AG04450 (cell line): ENCODE data around the gene ARHGAP44. TPM values are rescaled to one million over a fixed set of nuclear protein-coding genes. Genes with fewer than 3 reads are reported as not detected.

Experiments
- CTCF ChIA-PET: fragments of 300-600, 350-600 bp; formaldehyde crosslinking; extraction: SDS; loops from one replicate; lab custom pipeline; 2022; ENCODE audit warnings: antibody characterized with exemption, inconsistent platforms; lab: Charles Lee
- POLR2A ChIA-PET: fragments of 350-600 bp; formaldehyde crosslinking; extraction: SDS; loops from one replicate; lab custom pipeline; 2021; ENCODE audit warnings: antibody characterized with exemption, inconsistent platforms; lab: Yijun Ruan, JAX
- DNase-seq: peaks from one replicate; pipeline ENCODE4 v3.0.0-alpha.2; 2011; ENCODE audit warnings: low read depth, low spot score
- H3K27ac ChIP-seq: one replicate; pipeline ENCODE4 v1.5.1; 2012; ENCODE audit warnings: low read depth, low read length, control low read depth
- H3K27me3 ChIP-seq: one replicate; pipeline ENCODE4 v1.6.0; 2012; ENCODE audit warnings: low read length; ENCODE audit not compliant: control insufficient read depth, insufficient read depth
- H3K4me3 ChIP-seq: 2 replicates; pipeline ENCODE4 v1.5.1; 2011; ENCODE audit warnings: mild to moderate bottlenecking, low read depth, low read length, control low read depth
- H3K9me3 ChIP-seq: 2 replicates; pipeline ENCODE4 v1.5.1; 2012; ENCODE audit warnings: low read length; ENCODE audit not compliant: control insufficient read depth, insufficient read depth
- CTCF ChIP-seq: IDR thresholded peaks from 2 replicates; pipeline ENCODE4 v1.5.1; 2011; ENCODE audit warnings: low read depth, low read length, control low read depth, inconsistent platforms
- polyA plus RNA-seq: library from polyadenylated mRNA; depleted of rRNA; stranded (reverse); fragments of >200 nt; gene quantifications from 2 replicates; pipeline ENCODE4 v1.2.3, GENCODE V29; 2011

ARHGAP44 gene
- polyA plus RNA-seq, 1 experiment = 1.3 TPM

GRCh38 chr17:12947047-12947446 lies 157.7 kb downstream of the ARHGAP44 start:
- ChIA-PET CTCF (no interaction called here), POLR2A (no interaction called here)
- Histone ChIP-seq H3K27ac (no peak overlapping the region), H3K4me3 (no peak overlapping the region), H3K9me3 (no peaks in the 10 kb centered on the region), H3K27me3 (no peaks in the 10 kb centered on the region)
- no peak for DNase-seq
- no peak for TF ChIP-seq CTCF

GRCh38 chr17:12952012-12952411 lies 162.7 kb downstream of the ARHGAP44 start:
- H3K27me3 ChIP-seq = no peaks in the 10 kb centered on the region
- CTCF ChIA-PET = no interaction called here
- DNase-seq = no peak
- H3K27ac ChIP-seq = no peak overlapping the region
- H3K9me3 ChIP-seq = no peaks in the 10 kb centered on the region; the same call in 1 of the 2 replicates
- POLR2A ChIA-PET = no interaction called here
- H3K4me3 ChIP-seq = no peak overlapping the region
- TF ChIP-seq CTCF = no peak

- Histone ChIP-seq H3K4me3 (no peak overlapping the region), H3K27ac (no peak overlapping the region), H3K27me3 (no peaks in the 10 kb centered on the region), H3K9me3 (no peaks in the 10 kb centered on the region; the same call in 1 of the 2 replicates)
- ChIA-PET CTCF (no interaction called here), POLR2A (no interaction called here)
- no peak for DNase-seq
- no peak for TF ChIP-seq CTCF
These were observed 163.9 kb downstream of the ARHGAP44 start for GRCh38 chr17:12953156-12953555.

- CTCF ChIA-PET = no interaction called here
- H3K27me3 ChIP-seq = no peaks in the 10 kb centered on the region
- TF ChIP-seq CTCF = no peak
- H3K9me3 ChIP-seq = peaks cover 3% of the 10 kb centered on the region; the same call in 1 of the 2 replicates
- H3K4me3 ChIP-seq = no peak overlapping the region
- POLR2A ChIA-PET = no interaction called here
- no peak for DNase-seq
- no peak overlapping the region for H3K27ac ChIP-seq
These were observed 166.2 kb downstream of the ARHGAP44 start for GRCh38 chr17:12955521-12955920.

GRCh38 chr17:12958786-12959185 lies 169.5 kb downstream of the ARHGAP44 start:
- no peak for DNase-seq
- H3K4me3 ChIP-seq = no peak overlapping the region
- CTCF ChIA-PET = interaction anchor here (0.7 kb wide), 1 partner anchor 15 kb away, joined by 3 read pairs; no protein-coding TSS in a partner anchor
- no peak for TF ChIP-seq CTCF
- no peak overlapping the region for H3K27ac ChIP-seq
- POLR2A ChIA-PET = no interaction called here
- H3K9me3 ChIP-seq = peaks cover 3% of the 10 kb centered on the region; the same call in 1 of the 2 replicates
- no peaks in the 10 kb centered on the region for H3K27me3 ChIP-seq
